NCI-H446 treated with DMSO at 0.1 percent for 48 hours (cell line): ENCODE data around the gene CC2D2A.

ENCODE experiments used
- DNase-seq: peaks from one replicate; lab custom pipeline; 2025; lab: John Stamatoyannopoulos, UW

The CC2D2A gene

GRCh38 chr4:15466596-15466995, 3.1 kb upstream of the CC2D2A start:
- no peak for DNase-seq

- DNase-seq = no peak
These were observed 420 bp downstream of the CC2D2A start for GRCh38 chr4:15470128-15470475.

- DNase-seq = no peak
These were observed 6.7 kb downstream of the CC2D2A start for GRCh38 chr4:15476396-15476795.

GRCh38 chr4:15478724-15479088, 9.0 kb downstream of the CC2D2A start:
- no peak for DNase-seq

- peak; percentile 81 for DNase-seq
These were observed 9.6 kb downstream of the CC2D2A start for GRCh38 chr4:15479089-15479912.

- no peak for DNase-seq
These were observed 10.2 kb downstream of the CC2D2A start for GRCh38 chr4:15479913-15480185.

GRCh38 chr4:15481961-15482745, 12.5 kb downstream of the CC2D2A start:
- no peak for DNase-seq

- peak; percentile 93 for DNase-seq
These were observed 13.2 kb downstream of the CC2D2A start for GRCh38 chr4:15482842-15483241.

- no peak for DNase-seq
These were observed 18.5 kb downstream of the CC2D2A start for GRCh38 chr4:15488136-15488535.

GRCh38 chr4:15488658-15489470, 19.2 kb downstream of the CC2D2A start:
- no peak for DNase-seq

- no peak for DNase-seq
These were observed 19.9 kb downstream of the CC2D2A start for GRCh38 chr4:15489551-15489950.

GRCh38 chr4:15493411-15493810, 23.7 kb downstream of the CC2D2A start:
- peak; percentile 50 for DNase-seq

GRCh38 chr4:15495621-15496020, 25.9 kb downstream of the CC2D2A start:
- peak; percentile 89 for DNase-seq

GRCh38 chr4:15498356-15498755, 28.7 kb downstream of the CC2D2A start:
- no peak for DNase-seq

GRCh38 chr4:15500701-15501100, 31.0 kb downstream of the CC2D2A start:
- no peak for DNase-seq

- no peak for DNase-seq
These were observed 32.3 kb downstream of the CC2D2A start for GRCh38 chr4:15501941-15502340.

GRCh38 chr4:15502384-15502783, 32.7 kb downstream of the CC2D2A start:
- no peak for DNase-seq

GRCh38 chr4:15504041-15504440, 34.4 kb downstream of the CC2D2A start:
- peak; percentile 58 for DNase-seq

- no peak for DNase-seq
These were observed 36.8 kb downstream of the CC2D2A start for GRCh38 chr4:15506464-15506863.

GRCh38 chr4:15507679-15508078, 38.0 kb downstream of the CC2D2A start:
- DNase-seq = no peak

GRCh38 chr4:15510961-15511360, 41.3 kb downstream of the CC2D2A start:
- DNase-seq = no peak

GRCh38 chr4:15513545-15513944, 43.9 kb downstream of the CC2D2A start:
- no peak for DNase-seq

GRCh38 chr4:15515106-15515505, 45.4 kb downstream of the CC2D2A start:
- DNase-seq = no peak
